Neural progenitor cell (in vitro differentiated cells): ENCODE data around the gene CXCL12.

Source experiments
- EZH2 ChIP-seq: fragments of 200-600 bp; sonication (generic); IDR thresholded peaks from 2 replicates; pipeline ENCODE4 v1.6.1; 2017; ENCODE audit warnings: antibody characterized with exemption, mild to moderate bottlenecking, moderate library complexity
- EZH2phosphoT487 ChIP-seq: fragments of 200-600 bp; sonication (generic); IDR thresholded peaks from 2 replicates; pipeline ENCODE4 v1.6.1; 2017; ENCODE audit warnings: antibody characterized with exemption
- TF ChIP-seq, protein P1 (sequence below): fragments of 200-600 bp; sonication (generic); IDR thresholded peaks from 2 replicates; pipeline ENCODE4 v1.5.1; 2017; ENCODE audit warnings: antibody characterized with exemption, mild to moderate bottlenecking

DNA sequence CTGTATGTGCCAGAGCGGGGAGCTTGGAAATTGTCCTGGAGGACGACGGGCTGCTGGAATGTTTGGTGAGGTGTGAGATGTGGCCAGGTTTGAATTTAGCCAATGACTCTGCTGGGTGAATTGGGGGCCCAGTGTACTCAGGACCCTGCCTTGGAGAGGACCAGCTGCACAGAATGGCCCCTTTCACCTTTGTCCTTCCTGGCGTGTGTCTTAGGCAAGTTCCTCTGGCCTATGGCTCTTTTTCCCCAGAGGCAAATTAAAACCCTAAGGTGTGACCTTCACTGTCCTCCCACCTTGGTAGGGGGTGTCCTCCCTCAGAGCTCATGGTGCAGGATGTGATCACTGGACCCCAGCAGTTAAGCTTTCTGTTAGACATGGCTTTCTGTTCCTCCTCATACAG, 47.8 kb downstream of the CXCL12 start:
- TF ChIP-seq, protein P1, sequence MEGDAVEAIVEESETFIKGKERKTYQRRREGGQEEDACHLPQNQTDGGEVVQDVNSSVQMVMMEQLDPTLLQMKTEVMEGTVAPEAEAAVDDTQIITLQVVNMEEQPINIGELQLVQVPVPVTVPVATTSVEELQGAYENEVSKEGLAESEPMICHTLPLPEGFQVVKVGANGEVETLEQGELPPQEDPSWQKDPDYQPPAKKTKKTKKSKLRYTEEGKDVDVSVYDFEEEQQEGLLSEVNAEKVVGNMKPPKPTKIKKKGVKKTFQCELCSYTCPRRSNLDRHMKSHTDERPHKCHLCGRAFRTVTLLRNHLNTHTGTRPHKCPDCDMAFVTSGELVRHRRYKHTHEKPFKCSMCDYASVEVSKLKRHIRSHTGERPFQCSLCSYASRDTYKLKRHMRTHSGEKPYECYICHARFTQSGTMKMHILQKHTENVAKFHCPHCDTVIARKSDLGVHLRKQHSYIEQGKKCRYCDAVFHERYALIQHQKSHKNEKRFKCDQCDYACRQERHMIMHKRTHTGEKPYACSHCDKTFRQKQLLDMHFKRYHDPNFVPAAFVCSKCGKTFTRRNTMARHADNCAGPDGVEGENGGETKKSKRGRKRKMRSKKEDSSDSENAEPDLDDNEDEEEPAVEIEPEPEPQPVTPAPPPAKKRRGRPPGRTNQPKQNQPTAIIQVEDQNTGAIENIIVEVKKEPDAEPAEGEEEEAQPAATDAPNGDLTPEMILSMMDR = no peak
- TF ChIP-seq EZH2 = no peak
- TF ChIP-seq EZH2phosphoT487 = no peak
